Calu3 (cell line): ENCODE data around the gene MAK. TPM values are rescaled to one million over a fixed set of nuclear protein-coding genes. Genes with fewer than 3 reads are reported as not detected.
"Not testable (repeated sequence)": the region's sequence is repeated elsewhere in the genome, so short reads cannot be mapped to it uniquely, and the experiment has no call there.

ENCODE experiments used
- BruUV-seq: library from RNA; stranded (reverse); fragments of 400-500 nt; replicated peaks from 2 replicates; lab custom pipeline; 2021; lab: Mats Ljungman, UMichigan
- CTCF ChIA-PET: fragments of 300-600 bp; sonication (Branson Sonifier 250); formaldehyde crosslinking; loops from one replicate; lab custom pipeline; 2022; ENCODE audit warnings: antibody characterized with exemption; lab: Charles Lee
- DNase-seq: peaks from one replicate; pipeline ENCODE4 v3.0.0; 2022
- H3K27ac Mint-ChIP-seq: one replicate; pipeline ENCODE4 v1.8.0; 2022; ENCODE audit warnings: mixed read lengths; ENCODE audit not compliant: unreplicated experiment
- H3K27me3 Mint-ChIP-seq: one replicate; pipeline ENCODE4 v1.8.0; 2022; ENCODE audit warnings: mixed read lengths; ENCODE audit not compliant: unreplicated experiment
- H3K36me3 Mint-ChIP-seq: one replicate; pipeline ENCODE4 v1.8.0; 2022; ENCODE audit warnings: mild to moderate bottlenecking, moderate library complexity, mixed read lengths; ENCODE audit not compliant: insufficient read depth, unreplicated experiment
- H3K4me1 Mint-ChIP-seq: one replicate; pipeline ENCODE4 v1.8.0; 2022; ENCODE audit warnings: mild to moderate bottlenecking, low read depth, mixed read lengths; ENCODE audit not compliant: unreplicated experiment
- H3K4me3 Mint-ChIP-seq: one replicate; pipeline ENCODE4 v1.8.0; 2022; ENCODE audit warnings: mild to moderate bottlenecking, low read depth, moderate library complexity, mixed read lengths; ENCODE audit not compliant: unreplicated experiment
- H3K9me3 Mint-ChIP-seq: one replicate; pipeline ENCODE4 v1.8.0; 2022; ENCODE audit warnings: low read depth, mixed read lengths; ENCODE audit not compliant: unreplicated experiment
- CTCF ChIP-seq: fragments of 200-600 bp; IDR thresholded peaks from one replicate; pipeline ENCODE4 v1.8.0; 2022; ENCODE audit warnings: antibody characterized with exemption; ENCODE audit not compliant: unreplicated experiment
- intact Hi-C: fragments of 100-400 bp; cut with micrococcal nuclease; formaldehyde crosslinking; loops from one replicate; pipeline ENCODE4 v1.10.0; 2022; ENCODE audit not compliant: unreplicated experiment
- total RNA-seq: library from RNA; stranded (reverse); gene quantifications from 2 replicates; pipeline ENCODE4 v1.2.3, GENCODE V29; 2022

The MAK gene
- total RNA-seq, 1 experiment from 2014 or later = 0.35 TPM

DNA sequence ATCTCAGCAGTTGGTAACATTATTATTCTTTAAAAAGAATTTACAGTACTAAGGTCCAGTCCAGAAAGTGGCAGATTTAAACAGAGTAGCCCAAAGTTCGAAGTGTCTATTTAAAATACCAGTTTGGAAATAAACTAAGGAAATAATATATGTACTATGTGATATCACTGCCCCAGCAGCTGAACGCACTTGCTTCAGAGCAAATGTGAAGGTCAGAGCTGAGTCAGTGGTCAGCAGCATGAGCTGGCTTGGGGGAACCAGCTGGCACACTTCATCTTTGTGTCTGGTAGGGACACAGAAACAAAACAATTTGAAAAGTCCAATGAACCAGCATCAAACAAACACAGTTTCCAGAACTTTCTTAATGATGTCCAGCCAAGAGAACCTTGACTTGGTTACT, 75.3 kb downstream of the MAK start:
- Mint-ChIP-seq H3K27ac (no peak overlapping the region), H3K36me3 (peaks cover 19% of the 10 kb centered on the region), H3K9me3 (no peaks in the 10 kb centered on the region), H3K27me3 (no peaks in the 10 kb centered on the region), H3K4me1 (peaks cover 10% of the 10 kb centered on the region), H3K4me3 (no peak overlapping the region)
- no TSS peak for BruUV-seq
- TF ChIP-seq CTCF = no peak
- intact Hi-C loops = no loop called here
- no peak for DNase-seq
- CTCF ChIA-PET = no interaction called here

GRCh38 chr6:10759884-10760329, 78.4 kb downstream of the MAK start:
- Mint-ChIP-seq H3K27me3 (no peaks in the 10 kb centered on the region), H3K27ac (no peak overlapping the region), H3K36me3 (peaks cover 19% of the 10 kb centered on the region), H3K9me3 (no peaks in the 10 kb centered on the region), H3K4me3 (peak overlapping the region; percentile 54), H3K4me1 (peaks cover 10% of the 10 kb centered on the region)
- BruUV-seq = no TSS peak
- CTCF ChIA-PET = interaction anchor here (1.0 kb wide), 1 partner anchor 249 kb away, joined by 4 read pairs; no protein-coding TSS in a partner anchor
- DNase-seq = peak; percentile 57
- intact Hi-C loops = no loop called here
- TF ChIP-seq CTCF = no peak

DNA sequence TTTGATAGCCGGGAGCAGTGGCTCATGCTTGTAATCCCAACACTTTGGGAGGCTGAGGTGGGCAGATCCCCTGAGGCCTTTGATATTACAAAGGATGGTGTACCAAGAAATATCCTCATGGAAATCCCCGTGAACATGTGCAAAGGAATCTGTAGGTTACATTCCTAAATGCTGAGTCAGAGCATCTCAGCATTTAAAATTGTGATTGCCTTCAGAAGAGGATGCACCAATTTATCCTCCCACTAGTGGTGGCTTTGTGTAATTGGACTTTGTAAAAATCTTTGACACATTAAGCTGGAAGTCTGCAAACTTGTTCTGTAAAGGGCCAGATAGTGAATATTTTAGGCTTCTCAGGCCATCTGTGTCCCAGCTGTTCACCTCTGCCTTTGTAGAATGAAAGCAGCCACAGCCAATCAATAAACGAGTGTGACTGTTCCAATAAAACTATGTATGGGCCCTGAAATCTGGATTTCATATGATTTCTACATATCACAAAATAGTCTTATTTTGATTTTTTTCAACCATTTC, 79.0 kb downstream of the MAK start:
- CTCF ChIA-PET = interaction anchor here (1.0 kb wide), 1 partner anchor 249 kb away, joined by 4 read pairs; no protein-coding TSS in a partner anchor

DNA sequence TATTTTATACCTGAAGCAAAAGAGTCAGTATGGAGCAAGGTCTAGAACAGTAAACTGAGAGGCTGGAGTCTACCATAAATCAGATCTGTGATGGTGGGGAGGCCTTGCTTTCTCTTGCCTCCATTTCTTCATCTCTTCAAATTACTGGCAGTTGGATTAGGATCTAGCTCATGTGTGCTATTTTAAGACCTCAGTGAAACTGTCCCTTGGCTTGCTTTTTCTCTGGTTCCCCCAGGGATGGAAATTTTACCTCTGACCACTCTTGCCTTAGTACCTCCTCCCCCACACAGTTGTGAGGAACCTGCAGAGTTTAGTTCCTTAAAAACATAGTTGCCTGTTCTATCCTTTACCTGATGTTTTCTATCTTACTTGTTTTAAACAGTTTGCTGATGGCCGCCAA, 82.3 kb downstream of the MAK start:
- Mint-ChIP-seq H3K4me1 (peaks cover 10% of the 10 kb centered on the region), H3K27me3 (no peaks in the 10 kb centered on the region), H3K4me3 (no peak overlapping the region), H3K9me3 (no peaks in the 10 kb centered on the region), H3K36me3 (peaks cover 24% of the 10 kb centered on the region), H3K27ac (no peak overlapping the region)
- CTCF ChIA-PET = no interaction called here
- TF ChIP-seq CTCF = no peak
- intact Hi-C loops = no loop called here
- BruUV-seq = no TSS peak
- DNase-seq = no peak

More for the DNA sequence above, 79.0 kb downstream of the MAK start:
- BruUV-seq = no TSS peak
- DNase-seq = peak; percentile 23
- Mint-ChIP-seq H3K27ac (no peak overlapping the region), H3K4me3 (no peak overlapping the region), H3K27me3 (no peaks in the 10 kb centered on the region), H3K4me1 (peaks cover 10% of the 10 kb centered on the region), H3K36me3 (peaks cover 20% of the 10 kb centered on the region), H3K9me3 (no peaks in the 10 kb centered on the region)
- TF ChIP-seq CTCF = no peak
- intact Hi-C loops = no loop called here

- H3K4me1 Mint-ChIP-seq, BruUV-seq, DNase-seq, intact Hi-C loops, H3K27ac Mint-ChIP-seq, H3K4me3 Mint-ChIP-seq, CTCF ChIA-PET, H3K9me3 Mint-ChIP-seq, H3K27me3 Mint-ChIP-seq: not testable (repeated sequence)
- H3K36me3 Mint-ChIP-seq = peaks cover 26% of the 10 kb centered on the region
Measured at GRCh38 chr6:10751757-10752156, 86.6 kb downstream of the MAK start.

DNA sequence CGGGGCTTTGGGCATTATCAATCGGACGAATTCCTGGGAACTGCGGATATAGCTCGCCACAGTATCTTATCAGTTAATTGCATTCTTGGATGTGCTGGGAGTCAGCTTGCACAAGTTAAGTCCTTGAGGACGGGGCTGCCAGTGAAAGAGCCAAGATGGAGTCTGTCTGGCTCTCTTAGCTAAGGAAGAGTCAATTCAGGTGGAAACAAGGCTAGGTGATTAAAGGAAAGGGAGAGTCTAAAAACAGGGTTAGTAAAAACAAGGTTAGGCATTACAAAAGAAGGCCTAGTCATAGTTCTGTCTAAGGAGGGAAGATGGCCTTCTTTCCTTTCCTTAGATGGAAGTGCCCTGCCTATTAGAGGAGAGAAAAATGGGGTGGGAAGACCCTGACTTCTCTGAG, 87.8 kb downstream of the MAK start:
- H3K36me3 Mint-ChIP-seq = peaks cover 28% of the 10 kb centered on the region
- CTCF ChIA-PET, BruUV-seq, H3K27me3 Mint-ChIP-seq, H3K4me1 Mint-ChIP-seq, DNase-seq, H3K9me3 Mint-ChIP-seq, H3K4me3 Mint-ChIP-seq, H3K27ac Mint-ChIP-seq, intact Hi-C loops: not testable (repeated sequence)
